Stimulated activated naive CD8-positive, alpha-beta T cell treated with anti-CD3 and anti-CD28 coated beads, Interleukin-15, amount 100 ng/mL, for 72 hours (primary cell): ENCODE data around the gene USP51.
"Not testable (repeated sequence)": the region's sequence is repeated elsewhere in the genome, so short reads cannot be mapped to it uniquely, and the experiment has no call there.

Source experiments
- ATAC-seq: fragments of 150-1000 bp; cut with Tn5 transposase; 2 replicates; pipeline ENCODE4 v1.10.0; 2021; ENCODE audit warnings: mild to moderate bottlenecking, moderate library complexity
- DNase-seq, 2 donors: peaks; one replicate each; pipeline ENCODE4 v3.0.0; 2021 to 2022
- H3K27ac Mint-ChIP-seq, 2 donors: one replicate each; pipeline ENCODE4 v1.8.0; 2022; ENCODE audit warnings: mild to moderate bottlenecking in 2 of 2, mixed read lengths in 2 of 2, moderate library complexity in 2 of 2
- H3K27me3 Mint-ChIP-seq: one replicate; pipeline ENCODE4 v1.8.0; 2022; ENCODE audit warnings: mixed read lengths
- H3K4me1 Mint-ChIP-seq: one replicate; pipeline ENCODE4 v1.8.0; 2022; ENCODE audit warnings: mild to moderate bottlenecking, mixed read lengths
- H3K4me3 Mint-ChIP-seq, 2 donors: one replicate each; pipeline ENCODE4 v1.8.0; 2022; ENCODE audit warnings: mild to moderate bottlenecking in 2 of 2, mixed read lengths in 2 of 2, moderate library complexity in 1 of 2
- H3K9me3 Mint-ChIP-seq, 2 donors: one replicate each; pipeline ENCODE4 v1.8.0; 2022; ENCODE audit warnings: mixed read lengths in 2 of 2

Gene USP51

DNA sequence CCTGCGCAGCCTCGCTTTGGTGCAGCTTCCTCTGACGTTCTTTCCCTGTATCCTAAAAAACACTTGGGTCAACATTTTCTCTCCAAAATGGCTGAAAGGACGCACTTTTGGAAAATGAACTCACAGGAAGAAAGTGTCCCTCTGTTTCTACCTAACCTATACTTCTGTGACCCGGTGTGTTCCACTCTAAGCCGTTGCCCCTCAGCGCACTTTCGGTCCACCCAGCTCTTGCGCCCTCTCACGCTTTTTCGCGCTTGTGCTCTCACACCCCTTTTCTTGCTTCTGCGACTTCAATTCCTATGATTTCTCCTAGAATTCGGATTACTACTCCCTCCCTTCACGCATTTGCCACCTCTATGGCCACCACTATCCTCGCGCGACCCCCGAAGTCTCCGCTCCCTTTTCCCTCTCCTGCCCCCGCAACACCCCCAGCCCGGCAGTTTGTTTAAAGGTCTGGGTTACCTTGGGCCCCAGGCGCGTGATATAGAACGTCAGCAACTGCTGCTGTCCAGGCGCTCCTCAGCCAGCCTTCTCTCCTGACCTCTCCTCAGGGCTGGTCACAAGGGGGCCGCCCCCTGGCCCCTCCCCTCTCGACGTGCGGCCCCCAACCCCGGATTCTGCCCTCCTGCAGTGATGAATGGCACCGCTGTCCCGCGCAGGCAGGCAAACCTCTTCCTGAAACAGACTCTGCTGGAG is at the start of gene USP51:
Gene USP51 (minus strand): TSS at position 535 of the 696 bp plus-strand sequence. CDS start 909 bp downstream, outside the sequence.
- H3K4me1 Mint-ChIP-seq = peaks cover 5% of the 10 kb centered on the region
- peak within 1 kb of the TSS; percentile 92 to 97 for H3K4me3 Mint-ChIP-seq
- H3K27me3 Mint-ChIP-seq = no peaks in the 10 kb centered on the region
- peak within 1 kb of the TSS; percentile 96 to 99 for H3K27ac Mint-ChIP-seq
- ATAC-seq (peak; percentile 72), DNase-seq (peak in 1 of 2 donors; percentile 14)
- no peaks in the 10 kb centered on the region for H3K9me3 Mint-ChIP-seq

DNA sequence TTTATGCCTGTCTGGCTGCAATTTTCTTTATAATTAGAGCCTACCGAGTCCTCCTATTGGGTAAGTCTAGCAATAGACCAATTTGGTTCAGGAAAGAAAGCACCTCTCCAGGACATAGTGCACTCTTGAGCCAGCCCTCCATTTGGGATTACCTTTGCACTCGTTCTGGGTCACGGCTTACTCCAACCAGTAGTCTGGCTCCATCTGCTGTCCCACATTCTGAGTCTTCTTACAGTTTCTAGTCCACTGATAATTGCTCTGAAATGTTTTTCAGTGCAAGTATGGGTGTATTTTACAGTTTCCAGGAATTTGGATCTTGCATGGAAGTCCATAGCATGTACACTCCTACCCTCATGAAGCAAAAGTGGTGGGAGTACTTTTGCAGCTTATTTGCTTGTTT is 34.8 kb upstream of the USP51 start:
- H3K9me3 Mint-ChIP-seq = no peaks in the 10 kb centered on the region
- H3K27me3 Mint-ChIP-seq = peaks cover 7% of the 10 kb centered on the region
- H3K4me3 Mint-ChIP-seq = no peak overlapping the region
- DNase-seq = no peak
- H3K27ac Mint-ChIP-seq = no peak overlapping the region
- peaks cover 6% of the 10 kb centered on the region for H3K4me1 Mint-ChIP-seq
- no peak for ATAC-seq

DNA sequence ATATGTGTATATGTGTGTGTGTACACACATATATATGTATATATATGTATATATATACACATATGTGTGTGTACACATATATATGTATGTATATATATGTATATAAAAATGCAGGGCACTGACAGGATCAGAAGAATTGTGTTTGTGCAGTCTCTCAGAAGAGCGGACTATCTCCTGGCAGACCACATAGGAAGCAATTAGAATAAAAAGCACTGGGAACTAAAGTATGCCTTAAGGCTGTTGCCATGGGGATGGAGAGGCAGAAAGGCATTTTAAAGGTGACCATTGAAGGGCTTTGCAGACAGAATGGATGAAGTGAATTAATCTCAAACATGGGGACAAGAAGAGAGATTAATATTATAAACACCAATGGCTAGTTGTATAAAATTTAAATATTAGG is 33.7 kb upstream of the USP51 start:
- H3K4me3 Mint-ChIP-seq = no peak overlapping the region
- DNase-seq = no peak
- no peaks in the 10 kb centered on the region for H3K9me3 Mint-ChIP-seq
- H3K27me3 Mint-ChIP-seq = peaks cover 7% of the 10 kb centered on the region
- H3K27ac Mint-ChIP-seq = no peak overlapping the region
- ATAC-seq = no peak
- H3K4me1 Mint-ChIP-seq = no peaks in the 10 kb centered on the region

DNA sequence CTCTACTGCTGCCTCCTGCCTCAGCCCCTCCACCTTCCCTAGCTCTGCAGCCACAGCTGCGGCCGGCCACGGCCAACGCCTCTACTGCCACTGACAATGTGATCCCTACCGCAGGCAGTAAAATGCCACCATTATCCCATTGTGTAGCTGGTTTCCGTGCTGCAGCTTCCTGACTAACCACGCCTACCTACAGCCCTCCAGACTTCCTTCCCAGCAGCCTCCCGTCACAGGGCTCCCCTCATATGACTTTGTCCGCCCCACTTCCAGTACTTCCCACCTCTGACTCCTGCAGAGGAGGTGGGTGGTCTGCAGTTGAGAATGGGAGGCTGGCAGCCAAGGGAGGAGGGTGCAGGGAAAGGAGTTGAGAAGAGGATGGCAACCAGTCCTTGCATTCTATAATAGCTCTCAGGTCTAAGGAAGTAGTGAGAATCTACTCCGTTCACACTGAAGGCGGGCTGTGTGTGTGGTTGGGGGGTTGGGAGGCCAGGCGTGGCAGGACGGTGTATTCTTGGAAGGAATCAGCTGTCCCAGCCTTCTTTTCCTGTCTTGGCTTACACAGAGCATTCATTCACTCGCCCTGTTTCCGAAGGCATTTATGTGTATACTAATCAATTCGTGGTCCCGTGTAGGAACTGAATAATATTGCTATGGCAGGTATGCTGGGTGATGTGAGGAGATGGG is 33.1 kb upstream of the USP51 start:
- ATAC-seq = no peak

DNA sequence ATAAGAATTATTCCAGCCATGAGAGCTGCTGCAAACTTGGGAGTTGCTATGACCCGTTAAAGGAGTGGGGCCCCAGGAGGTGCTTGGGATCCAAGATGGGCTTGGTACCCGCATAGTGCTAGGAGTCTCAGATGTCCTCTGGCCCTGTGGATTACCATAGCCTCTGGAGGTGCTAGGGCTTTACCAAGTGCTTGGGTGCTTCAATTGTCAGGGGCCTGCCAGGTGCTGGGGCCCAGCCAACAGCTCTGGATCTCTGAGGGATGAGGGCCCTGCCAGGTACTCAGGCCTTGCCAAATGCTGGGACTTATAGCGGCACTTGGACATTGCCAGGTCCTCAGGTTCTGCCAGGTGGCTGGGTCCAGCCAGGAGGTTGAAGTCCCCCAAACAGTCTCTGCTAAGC is 32.0 kb upstream of the USP51 start:
- H3K27ac Mint-ChIP-seq = no peak overlapping the region
- no peaks in the 10 kb centered on the region for H3K9me3 Mint-ChIP-seq
- ATAC-seq = no peak
- no peak for DNase-seq
- no peak overlapping the region for H3K4me3 Mint-ChIP-seq
- peaks cover 7% of the 10 kb centered on the region for H3K27me3 Mint-ChIP-seq
- no peaks in the 10 kb centered on the region for H3K4me1 Mint-ChIP-seq

More for the DNA sequence above, 33.1 kb upstream of the USP51 start:
- no peak for DNase-seq
- Mint-ChIP-seq H3K27ac (peak overlapping the region in 1 of 2 donors; percentile 78), H3K4me1 (no peaks in the 10 kb centered on the region), H3K4me3 (no peak overlapping the region), H3K9me3 (no peaks in the 10 kb centered on the region), H3K27me3 (peaks cover 7% of the 10 kb centered on the region)

- H3K9me3 Mint-ChIP-seq, H3K27ac Mint-ChIP-seq, H3K4me1 Mint-ChIP-seq, H3K27me3 Mint-ChIP-seq, DNase-seq, H3K4me3 Mint-ChIP-seq: not testable (repeated sequence)
- peak; percentile 37 for ATAC-seq
These were observed 27.3 kb upstream of the USP51 start for GRCh38 chrX:55516794-55517481.

DNA sequence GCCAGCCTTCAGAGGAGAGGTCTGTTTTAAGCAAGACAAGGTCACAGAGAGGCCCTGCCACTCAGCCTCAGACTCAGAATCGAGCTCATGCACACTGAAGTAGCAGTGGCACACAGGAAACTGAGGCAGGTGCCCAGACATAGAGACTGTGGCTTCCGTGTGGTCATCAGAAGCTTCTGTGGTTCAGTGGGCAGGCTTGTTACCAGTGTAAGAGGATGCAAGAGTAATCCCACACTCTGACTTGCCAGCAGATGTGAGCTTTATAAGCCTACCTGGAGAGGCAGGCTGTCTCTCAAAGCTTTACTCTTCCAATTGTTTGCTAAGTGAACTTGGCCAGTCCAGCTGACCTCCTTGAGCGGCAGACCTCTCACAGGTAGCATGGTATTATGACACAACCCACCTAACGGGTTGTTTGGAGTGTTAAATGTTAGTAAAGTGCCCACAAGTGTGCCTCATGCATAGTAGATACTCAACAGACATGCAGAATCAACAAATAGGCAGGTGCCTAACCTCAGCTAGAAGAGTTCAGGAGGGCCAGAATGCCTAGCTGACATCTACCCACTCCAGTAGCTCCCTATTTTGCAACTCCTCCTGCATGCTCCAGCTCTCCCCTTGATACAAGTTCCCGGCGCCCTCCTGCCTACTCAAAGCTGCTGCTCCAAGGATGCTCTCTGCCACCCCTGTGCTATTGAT is 23.5 kb upstream of the USP51 start:
- not testable (repeated sequence) for DNase-seq, H3K27ac Mint-ChIP-seq, ATAC-seq, H3K4me1 Mint-ChIP-seq, H3K4me3 Mint-ChIP-seq, H3K27me3 Mint-ChIP-seq, H3K9me3 Mint-ChIP-seq

DNA sequence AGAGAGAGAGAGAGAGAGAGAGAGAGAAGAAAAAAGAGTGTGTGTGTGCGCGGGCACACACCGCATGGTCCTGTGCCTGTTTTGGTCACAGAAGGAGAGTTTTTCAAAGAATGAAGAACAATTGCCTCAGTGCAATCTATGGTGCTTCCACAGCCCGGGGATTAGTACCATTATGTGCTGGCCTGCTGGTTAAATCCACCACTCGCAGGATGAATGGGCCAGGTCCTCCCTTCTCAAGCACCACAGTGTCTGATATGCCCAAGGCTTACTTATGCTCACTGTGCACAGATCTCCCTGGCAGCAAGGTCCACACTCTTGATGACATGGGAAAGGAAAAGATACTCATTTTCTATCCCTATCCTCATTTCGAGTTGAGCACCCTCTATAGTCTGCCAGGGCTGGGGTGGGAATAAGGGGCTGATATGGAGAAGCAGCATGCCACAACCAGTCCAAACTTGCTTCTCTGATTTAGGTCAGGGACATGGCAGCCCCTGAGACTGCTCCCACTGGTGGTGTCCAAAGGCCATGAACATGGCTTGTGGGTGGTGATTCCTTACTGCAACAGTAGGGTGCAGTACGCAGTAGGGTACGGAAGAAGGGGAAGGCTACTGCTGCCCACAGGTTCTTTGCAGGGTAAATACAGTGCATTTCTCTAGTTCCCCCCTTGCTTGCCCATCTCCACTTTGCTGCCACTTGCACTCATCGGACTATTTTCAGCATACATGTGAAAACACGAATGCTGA is 18.9 kb upstream of the USP51 start:
- not testable (repeated sequence) for DNase-seq, H3K9me3 Mint-ChIP-seq, H3K4me1 Mint-ChIP-seq, H3K4me3 Mint-ChIP-seq, H3K27me3 Mint-ChIP-seq, H3K27ac Mint-ChIP-seq
- peak; percentile 74 for ATAC-seq

GRCh38 chrX:55507699-55508098 is 18.1 kb upstream of the USP51 start:
- not testable (repeated sequence) for H3K4me1 Mint-ChIP-seq, ATAC-seq, H3K9me3 Mint-ChIP-seq, H3K4me3 Mint-ChIP-seq, DNase-seq, H3K27ac Mint-ChIP-seq, H3K27me3 Mint-ChIP-seq

GRCh38 chrX:55507010-55507409 is 17.4 kb upstream of the USP51 start:
- H3K27ac Mint-ChIP-seq = not testable (repeated sequence)

DNA sequence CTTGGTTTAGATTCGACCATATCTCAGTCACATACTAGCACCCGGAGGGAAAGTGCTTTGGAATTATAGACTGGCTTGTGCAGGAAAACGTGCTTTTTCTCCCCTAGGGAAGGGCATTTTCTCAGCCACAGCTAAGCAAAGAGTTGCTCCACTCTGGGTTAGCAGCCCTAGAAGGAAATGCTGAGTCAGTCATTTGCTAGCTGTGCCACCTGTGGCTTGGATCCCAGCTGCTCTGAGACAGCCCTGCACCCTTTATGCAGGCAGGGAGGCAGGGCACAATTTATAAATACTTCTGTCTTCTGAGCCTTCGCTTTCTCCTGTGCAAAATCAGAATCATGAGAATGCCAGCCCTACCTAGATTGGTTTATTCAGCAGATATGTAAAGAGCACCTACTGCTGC is 1.3 kb upstream of the USP51 start:
- Mint-ChIP-seq H3K9me3 (no peaks in the 10 kb centered on the region), H3K27me3 (no peaks in the 10 kb centered on the region), H3K4me1 (peaks cover 5% of the 10 kb centered on the region), H3K27ac (no peak overlapping the region), H3K4me3 (peak overlapping the region in 1 of 2 donors; percentile 12)
- DNase-seq (no peak), ATAC-seq (no peak)

More at GRCh38 chrX:55507010-55507409, 17.4 kb upstream of the USP51 start:
- not testable (repeated sequence) for ATAC-seq, DNase-seq, H3K4me3 Mint-ChIP-seq, H3K9me3 Mint-ChIP-seq, H3K4me1 Mint-ChIP-seq, H3K27me3 Mint-ChIP-seq

DNA sequence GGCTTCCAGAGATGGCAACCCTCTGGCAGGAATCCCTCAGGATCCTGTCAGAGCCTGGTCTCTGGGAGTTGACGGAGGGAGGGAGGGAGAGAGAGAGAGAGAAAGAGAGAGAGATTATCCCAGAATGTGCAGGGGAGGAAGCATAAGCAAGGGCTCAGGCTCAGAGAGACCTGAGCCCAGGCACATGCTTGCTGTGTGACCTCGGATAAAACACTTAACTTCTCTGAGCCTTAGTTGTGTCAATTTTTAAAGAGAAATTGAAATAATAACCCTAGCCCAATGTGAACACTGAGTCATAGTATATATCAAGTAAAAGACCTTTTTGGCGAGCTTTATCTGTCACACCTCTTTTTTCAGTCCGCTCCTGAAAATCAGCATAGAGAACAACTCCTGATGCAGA is 473 bp upstream of the USP51 start:
- no peaks in the 10 kb centered on the region for H3K9me3 Mint-ChIP-seq
- no peaks in the 10 kb centered on the region for H3K27me3 Mint-ChIP-seq
- H3K27ac Mint-ChIP-seq = peak overlapping the region; percentile 96 to 99
- ATAC-seq (no peak), DNase-seq (no peak)
- H3K4me3 Mint-ChIP-seq = peak overlapping the region; percentile 92 to 97
- peaks cover 5% of the 10 kb centered on the region for H3K4me1 Mint-ChIP-seq

DNA sequence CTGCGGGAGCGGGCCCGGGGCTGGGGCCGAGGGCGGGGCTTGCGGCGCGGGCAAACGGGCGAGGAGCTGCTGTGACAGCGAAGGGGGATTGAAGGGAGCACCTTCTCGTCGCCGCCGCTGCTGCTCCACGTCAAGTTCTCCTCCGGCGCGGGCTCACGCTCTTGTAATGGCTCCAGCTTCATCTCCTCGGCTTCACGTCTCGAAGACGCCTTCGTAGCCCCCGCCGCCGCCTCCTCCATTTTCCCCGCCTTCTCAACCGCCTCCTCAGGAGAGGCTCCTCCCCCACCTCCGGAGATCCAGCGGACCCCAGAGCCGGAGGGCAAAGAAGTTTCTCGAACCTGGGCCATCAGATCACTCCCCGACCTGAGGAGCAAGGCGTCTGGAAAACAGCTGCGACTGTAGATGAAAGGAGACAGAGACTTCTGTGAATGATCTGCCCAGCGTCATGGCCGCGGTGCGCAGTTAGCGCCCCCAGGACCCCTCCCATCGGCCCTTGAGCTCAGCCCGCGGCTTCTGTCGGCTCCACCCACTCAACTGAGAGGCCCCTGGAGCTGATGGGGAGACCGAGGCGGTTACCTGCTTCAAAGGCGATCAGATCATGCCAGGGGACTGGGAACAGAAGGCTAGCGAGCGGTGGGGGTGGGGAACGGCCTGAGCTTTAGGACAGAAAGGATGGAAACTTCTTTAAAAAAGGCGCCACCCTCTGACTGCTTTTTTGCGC is 895 bp downstream of the USP51 start:
- H3K4me3 Mint-ChIP-seq = peak overlapping the region; percentile 92 to 97
- ATAC-seq (peak; percentile 79), DNase-seq (peak; percentile 47 to 61)
- H3K9me3 Mint-ChIP-seq = no peaks in the 10 kb centered on the region
- H3K4me1 Mint-ChIP-seq = peaks cover 5% of the 10 kb centered on the region
- H3K27ac Mint-ChIP-seq = peak overlapping the region; percentile 96 to 99
- H3K27me3 Mint-ChIP-seq = no peaks in the 10 kb centered on the region

DNA sequence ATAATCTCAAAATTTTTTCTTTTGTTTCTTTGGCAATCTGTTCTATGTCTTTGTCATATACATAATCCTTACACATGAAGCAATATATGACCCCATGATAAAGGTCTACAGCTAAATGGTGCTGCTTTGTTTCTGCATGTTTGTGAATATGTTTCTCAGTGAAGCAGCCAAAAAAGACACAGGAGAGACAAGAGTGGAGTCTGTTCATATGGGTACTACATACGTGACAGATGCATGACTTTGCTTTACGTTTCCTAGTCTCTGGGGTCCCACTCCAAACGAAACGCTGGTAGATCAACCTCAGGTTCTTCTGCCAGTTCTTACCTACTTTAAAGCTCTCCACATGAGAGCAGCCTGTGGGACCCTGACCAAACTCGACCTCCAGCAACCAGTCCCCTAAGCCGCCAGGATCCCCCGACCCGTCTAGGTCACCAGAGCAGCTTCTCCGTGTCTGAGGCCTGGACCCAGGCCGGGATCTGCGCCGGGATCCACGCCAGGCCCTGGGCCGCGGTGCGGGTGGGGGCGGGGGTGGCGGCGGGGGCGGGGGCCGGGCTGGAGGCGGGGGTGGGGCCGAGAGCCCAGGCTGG is 1.5 kb downstream of the USP51 start:
- peak overlapping the region; percentile 80 to 97 for H3K4me3 Mint-ChIP-seq
- H3K9me3 Mint-ChIP-seq = no peaks in the 10 kb centered on the region
- H3K4me1 Mint-ChIP-seq = peaks cover 5% of the 10 kb centered on the region
- DNase-seq (no peak), ATAC-seq (peak; percentile 24)
- no peaks in the 10 kb centered on the region for H3K27me3 Mint-ChIP-seq
- H3K27ac Mint-ChIP-seq = peak overlapping the region; percentile 27 to 87
